Sigmoid colon (tissue), 7 donors: Measurements from ENCODE around the gene FPR1. TPM values are rescaled to one million over a fixed set of nuclear protein-coding genes. Genes with fewer than 3 reads are reported as not detected.

Experiments
- DNase-seq: peaks from one replicate; pipeline ENCODE4 v3.0.0-alpha.2; 2019
- H3K27ac ChIP-seq, 4 donors: fragments of 200-600 bp; sonication (generic); one replicate each; pipeline ENCODE4 v1.5.1; 2016 to 2019; ENCODE audit warnings: mild to moderate bottlenecking in 1 of 4
- H3K27me3 ChIP-seq, 3 donors: fragments of 200-600 bp; sonication (generic); one replicate each; pipeline ENCODE4 v1.5.1; 2019; ENCODE audit warnings: mild to moderate bottlenecking in 1 of 3
- H3K36me3 ChIP-seq, 4 donors: fragments of 200-600 bp; sonication (generic); one replicate each; pipeline ENCODE4 v1.5.1; 2016 to 2019
- H3K4me1 ChIP-seq, 4 donors: fragments of 200-600 bp; sonication (generic); one replicate each; pipeline ENCODE4 v1.5.1; 2017 to 2019
- H3K4me3 ChIP-seq, 4 donors: fragments of 200-600 bp; sonication (generic); one replicate each; pipeline ENCODE4 v1.5.1; 2017 to 2019; ENCODE audit warnings: mild to moderate bottlenecking in 2 of 4, moderate library complexity in 1 of 4
- H3K9me3 ChIP-seq, 4 donors: fragments of 200-600 bp in 3 of 4; sonication (generic) in 3 of 4; one replicate each; pipeline versions ENCODE4 v1.5.1 to v1.6.1; 2013 to 2019
- EP300 ChIP-seq, 4 donors: sonication (generic); formaldehyde crosslinking; IDR thresholded peaks; one replicate each; pipeline ENCODE4 v1.6.1; 2017; ENCODE audit warnings: antibody characterized with exemption in 4 of 4
- POLR2A ChIP-seq, 2 donors: fragments of 450-650 bp; IDR thresholded peaks; one replicate each; pipeline ENCODE4 v1.6.1; 2016; ENCODE audit warnings: antibody characterized with exemption in 2 of 2, mild to moderate bottlenecking in 2 of 2, moderate library complexity in 2 of 2
- POLR2AphosphoS5 ChIP-seq, 4 donors: sonication (generic); formaldehyde crosslinking; IDR thresholded peaks; one replicate each; pipeline ENCODE4 v1.6.1; 2017; ENCODE audit warnings: antibody characterized with exemption in 4 of 4
- WGBS, 2 donors: extraction: QIAGEN DNeasy Blood & Tissue Kit; methylation state at CpG; one replicate each; pipeline ENCODE4 v1.1.7; 2013; 5-methylcytosine and 5-hydroxymethylcytosine counted together
- intact Hi-C: fragments of 100-400 bp; cut with DNase I; formaldehyde crosslinking; loops from one replicate; pipeline ENCODE4 v1.15.1; 2023
- polyA plus RNA-seq, 3 donors: library from polyadenylated mRNA; stranded (reverse); fragments of 200-250 nt; gene quantifications; one replicate each; pipeline ENCODE4 v1.2.3, GENCODE V29; 2013
- total RNA-seq, 4 donors: library from RNA; depleted of rRNA; stranded (reverse); fragments of >200 nt; gene quantifications; one replicate each; pipeline ENCODE4 v1.1.0, GENCODE V29; 2016
- TF ChIP-seq, protein P1 (sequence below), 4 experiments: fragments of 450-650 bp in 3 of 4; fragments of 200-600 bp in 1 of 4; IDR thresholded peaks; one replicate each; pipeline ENCODE4 v1.5.1; 2016 to 2019; ENCODE audit warnings: antibody characterized with exemption in 4 of 4, mild to moderate bottlenecking in 3 of 4, moderate library complexity in 2 of 4
- donor health status: healthy with polysubstance abuse.
- donor health status: Bipolar disorder and iron deficiency.
- donor health status: healthy.

FPR1 gene
- total and polyA plus RNA-seq, 7 donors, result 1.2 to 15.9 (median 5.0) TPM

DNA sequence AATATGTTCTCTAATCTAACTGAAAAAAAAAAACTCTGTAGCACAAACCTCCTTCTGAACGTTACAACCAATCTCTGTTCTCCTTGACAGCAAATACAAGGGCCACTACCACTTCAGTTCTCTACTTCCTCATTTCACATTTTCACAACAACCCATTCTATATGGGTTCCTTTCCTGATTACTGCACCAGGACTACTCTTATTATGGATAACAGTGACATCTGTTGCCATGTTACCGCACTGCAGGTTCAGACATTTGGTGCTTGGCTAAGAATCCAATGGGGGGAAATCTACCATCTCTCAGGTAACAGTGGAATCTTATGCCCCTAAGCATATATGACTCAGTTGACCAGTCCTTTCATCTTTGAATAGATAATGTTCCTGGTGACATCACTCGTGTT lies 31.7 kb upstream of the FPR1 start:
- TF ChIP-seq POLR2A (IDR thresholded peaks at IDR 0.05), result no peak
- TF ChIP-seq, protein P1, sequence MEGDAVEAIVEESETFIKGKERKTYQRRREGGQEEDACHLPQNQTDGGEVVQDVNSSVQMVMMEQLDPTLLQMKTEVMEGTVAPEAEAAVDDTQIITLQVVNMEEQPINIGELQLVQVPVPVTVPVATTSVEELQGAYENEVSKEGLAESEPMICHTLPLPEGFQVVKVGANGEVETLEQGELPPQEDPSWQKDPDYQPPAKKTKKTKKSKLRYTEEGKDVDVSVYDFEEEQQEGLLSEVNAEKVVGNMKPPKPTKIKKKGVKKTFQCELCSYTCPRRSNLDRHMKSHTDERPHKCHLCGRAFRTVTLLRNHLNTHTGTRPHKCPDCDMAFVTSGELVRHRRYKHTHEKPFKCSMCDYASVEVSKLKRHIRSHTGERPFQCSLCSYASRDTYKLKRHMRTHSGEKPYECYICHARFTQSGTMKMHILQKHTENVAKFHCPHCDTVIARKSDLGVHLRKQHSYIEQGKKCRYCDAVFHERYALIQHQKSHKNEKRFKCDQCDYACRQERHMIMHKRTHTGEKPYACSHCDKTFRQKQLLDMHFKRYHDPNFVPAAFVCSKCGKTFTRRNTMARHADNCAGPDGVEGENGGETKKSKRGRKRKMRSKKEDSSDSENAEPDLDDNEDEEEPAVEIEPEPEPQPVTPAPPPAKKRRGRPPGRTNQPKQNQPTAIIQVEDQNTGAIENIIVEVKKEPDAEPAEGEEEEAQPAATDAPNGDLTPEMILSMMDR (IDR thresholded peaks at IDR 0.05), result no peak
- no peak for TF ChIP-seq EP300 (IDR thresholded peaks at IDR 0.05)
- TF ChIP-seq POLR2AphosphoS5 (IDR thresholded peaks at IDR 0.05), result no peak
- H3K4me3 ChIP-seq, result no peak overlapping the region
- H3K36me3 ChIP-seq, result no peaks in the 10 kb centered on the region
- DNase-seq, result no peak
- H3K9me3 ChIP-seq, result no peaks in the 10 kb centered on the region
- H3K27me3 ChIP-seq, result peaks cover 0 to 8% (median 5%) of the 10 kb centered on the region in 3 donors
- WGBS, 2 donors, result 27% methylated on average over 3 of the region's 3 CpGs
- intact Hi-C loops, result no loop called here
- no peaks in the 10 kb centered on the region for H3K4me1 ChIP-seq
- H3K27ac ChIP-seq, result no peak overlapping the region

DNA sequence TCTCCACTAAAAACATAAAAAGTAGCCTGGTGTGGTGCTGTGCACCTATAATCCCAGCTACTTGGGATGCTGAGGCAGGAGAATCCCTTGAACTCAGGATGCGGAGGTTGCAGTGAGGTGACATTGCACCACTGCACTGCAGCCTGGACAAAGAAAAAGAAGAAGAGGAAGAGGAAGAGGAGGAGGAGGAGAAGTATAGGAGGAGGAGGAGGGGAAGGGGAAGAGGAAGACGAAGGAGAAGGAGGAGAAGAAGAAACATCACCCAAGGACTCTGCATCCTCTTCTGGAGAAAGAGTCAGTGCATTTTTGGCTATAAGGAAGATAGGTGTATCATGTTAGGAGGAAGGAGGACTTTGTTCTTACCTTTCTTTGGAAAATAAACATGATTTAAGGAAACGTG lies 30.3 kb upstream of the FPR1 start:
- no peak overlapping the region for H3K27ac ChIP-seq
- H3K27me3 ChIP-seq, result peaks cover 0 to 11% (median 5%) of the 10 kb centered on the region in 3 donors
- H3K36me3 ChIP-seq, result no peaks in the 10 kb centered on the region
- DNase-seq, result no peak
- TF ChIP-seq POLR2AphosphoS5 (IDR thresholded peaks at IDR 0.05) (no peak), EP300 (IDR thresholded peaks at IDR 0.05) (no peak), POLR2A (IDR thresholded peaks at IDR 0.05) (no peak)
- TF ChIP-seq, protein P1 (IDR thresholded peaks at IDR 0.05), result no peak
- WGBS, 2 donors, result 51 to 57% methylated on average over 3 of the region's 3 CpGs
- H3K4me3 ChIP-seq, result no peak overlapping the region
- intact Hi-C loops, result no loop called here
- H3K9me3 ChIP-seq, result no peaks in the 10 kb centered on the region
- no peaks in the 10 kb centered on the region for H3K4me1 ChIP-seq

DNA sequence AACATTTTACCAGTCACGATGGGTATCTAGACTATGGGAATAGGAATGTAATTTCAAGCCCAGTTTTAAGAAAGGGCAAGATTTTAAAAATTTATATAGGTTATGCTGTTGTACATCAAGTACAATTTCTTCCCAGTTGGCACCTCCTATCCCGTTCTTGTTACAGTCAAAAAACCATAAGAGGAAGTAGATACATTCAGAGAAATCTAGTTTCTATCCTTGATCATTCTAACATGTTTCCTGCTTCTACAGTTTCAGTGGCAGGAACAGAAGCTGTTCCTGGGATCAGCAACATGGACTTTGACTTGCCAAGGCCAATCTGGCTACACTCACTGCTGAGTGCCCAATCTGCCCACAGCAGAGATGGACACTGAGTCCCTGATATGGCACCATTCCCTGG lies 28.6 kb upstream of the FPR1 start:
- H3K4me3 ChIP-seq, result no peak overlapping the region
- no peak for DNase-seq
- H3K27ac ChIP-seq, result no peak overlapping the region
- H3K36me3 ChIP-seq, result no peaks in the 10 kb centered on the region
- H3K9me3 ChIP-seq, result no peaks in the 10 kb centered on the region
- peaks cover 0 to 11% (median 5%) of the 10 kb centered on the region in 3 donors for H3K27me3 ChIP-seq
- WGBS, 2 donors, result 45 to 51% methylated on average over 2 of the region's 2 CpGs
- no peaks in the 10 kb centered on the region for H3K4me1 ChIP-seq
- no peak for TF ChIP-seq EP300 (IDR thresholded peaks at IDR 0.05)
- no peak for TF ChIP-seq POLR2A (IDR thresholded peaks at IDR 0.05)
- TF ChIP-seq, protein P1 (IDR thresholded peaks at IDR 0.05), result no peak
- TF ChIP-seq POLR2AphosphoS5 (IDR thresholded peaks at IDR 0.05), result no peak
- intact Hi-C loops, result no loop called here

DNA sequence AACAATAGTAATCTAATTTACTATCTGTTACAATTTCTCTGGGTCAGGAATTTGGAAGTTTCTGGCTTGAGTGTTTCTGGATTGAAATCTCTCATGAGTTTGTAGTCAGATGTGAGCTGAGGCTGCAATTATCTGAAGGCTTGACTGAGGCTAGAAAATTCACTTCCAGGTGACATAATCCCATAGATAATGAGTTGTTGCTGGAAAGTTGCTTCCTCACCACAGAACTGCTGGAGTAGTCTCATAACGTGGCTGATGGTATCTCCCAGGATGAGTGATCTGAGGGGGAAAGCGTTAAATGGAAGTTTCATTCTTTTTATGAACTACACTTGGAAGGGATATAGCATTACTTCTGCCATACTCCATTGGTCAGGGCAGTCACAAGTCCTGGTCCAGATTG lies 28.0 kb upstream of the FPR1 start:
- intact Hi-C loops, result loop anchor here (2.0 kb wide), 1 partner anchor 307 kb away; no protein-coding TSS in a partner anchor
- WGBS, 2 donors, result 39 to 51% methylated on average over 2 of the region's 2 CpGs
- TF ChIP-seq, protein P1 (IDR thresholded peaks at IDR 0.05), result no peak
- TF ChIP-seq POLR2AphosphoS5 (IDR thresholded peaks at IDR 0.05) (no peak), EP300 (IDR thresholded peaks at IDR 0.05) (no peak), POLR2A (IDR thresholded peaks at IDR 0.05) (no peak)
- Histone ChIP-seq H3K27me3 (peaks cover 0 to 11% (median 5%) of the 10 kb centered on the region in 3 donors), H3K4me1 (no peaks in the 10 kb centered on the region), H3K27ac (no peak overlapping the region), H3K4me3 (no peak overlapping the region), H3K9me3 (no peaks in the 10 kb centered on the region), H3K36me3 (no peaks in the 10 kb centered on the region)
- DNase-seq, result no peak

DNA sequence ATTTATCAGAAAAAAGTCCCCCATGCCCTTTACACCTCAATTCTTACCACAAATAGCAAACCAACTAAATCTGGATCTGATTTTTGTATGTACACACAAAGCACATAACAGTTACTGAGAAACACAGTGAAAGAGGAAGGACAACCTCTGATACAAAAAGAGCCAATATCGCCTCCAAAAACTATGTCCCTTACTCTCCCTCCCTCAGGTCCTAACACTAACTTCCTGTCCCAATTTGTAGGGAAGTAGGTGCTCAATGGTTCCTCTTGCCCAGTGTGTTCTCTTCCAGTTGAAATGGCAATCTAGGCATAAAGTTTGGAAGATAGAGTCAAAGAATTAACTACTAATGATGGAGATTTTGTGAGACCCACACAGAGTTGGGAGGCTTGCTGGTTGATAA lies 27.5 kb upstream of the FPR1 start:
- TF ChIP-seq EP300 (IDR thresholded peaks at IDR 0.05), result no peak
- TF ChIP-seq POLR2A (IDR thresholded peaks at IDR 0.05), result no peak
- TF ChIP-seq, protein P1 (IDR thresholded peaks at IDR 0.05), result no peak
- TF ChIP-seq POLR2AphosphoS5 (IDR thresholded peaks at IDR 0.05), result no peak
- Histone ChIP-seq H3K9me3 (no peaks in the 10 kb centered on the region), H3K27ac (no peak overlapping the region), H3K4me3 (no peak overlapping the region), H3K27me3 (peaks cover 0 to 11% (median 5%) of the 10 kb centered on the region in 3 donors), H3K36me3 (no peaks in the 10 kb centered on the region), H3K4me1 (no peaks in the 10 kb centered on the region)
- 64 to 67% methylated on average over 1 of the region's 1 CpG for WGBS, 2 donors
- DNase-seq, result no peak
- intact Hi-C loops, result loop anchor here (2.0 kb wide), 1 partner anchor 306 kb away; no protein-coding TSS in a partner anchor
